ENCODE measurements around the gene RAMP1. TPM values are rescaled to one million over a fixed set of nuclear protein-coding genes. Genes with fewer than 3 reads are reported as not detected.
"Not testable (repeated sequence)": the region's sequence is repeated elsewhere in the genome, so short reads cannot be mapped to it uniquely, and the experiment has no call there.

RAMP1 gene
- total RNA-seq, 1 donor from 2014 or later = 3.9 TPM

GRCh38 chr2:237864940-237865622 lies 5.7 kb downstream of the RAMP1 start:
- no peak overlapping the region for H3K4me3 Mint-ChIP-seq
- peak overlapping the region; percentile 31 for H3K27ac Mint-ChIP-seq

DNA sequence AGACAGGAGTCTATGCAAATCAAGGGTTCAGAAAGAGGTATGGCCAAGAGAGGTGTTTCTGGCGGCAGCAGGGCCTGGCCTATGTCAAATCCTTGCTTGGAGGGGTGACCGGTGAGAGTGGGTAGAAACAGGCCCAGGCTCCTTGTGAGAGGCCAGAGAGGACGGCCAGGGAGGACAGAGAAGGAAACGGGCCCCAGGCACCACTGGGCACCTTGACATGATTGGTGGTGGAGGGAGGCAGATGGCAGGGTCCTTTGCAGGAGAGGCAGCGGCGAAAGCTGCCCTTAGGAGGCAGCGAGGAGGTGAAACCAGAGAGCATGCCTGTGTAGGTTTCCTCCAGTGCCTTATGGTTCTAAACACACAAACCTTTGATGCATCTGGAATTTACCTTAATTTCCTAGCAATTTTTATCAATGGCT lies 6.2 kb downstream of the RAMP1 start:
- ATAC-seq (ENCODE audit: low read depth) (no peak), DNase-seq (no peak)
- intact Hi-C loops (cut with micrococcal nuclease) = no loop called here
- CTCF ChIA-PET = no interaction called here
- POLR2A ChIA-PET = no interaction called here
- no peak overlapping the region for H3K4me3 Mint-ChIP-seq
- TF ChIP-seq, protein P1, sequence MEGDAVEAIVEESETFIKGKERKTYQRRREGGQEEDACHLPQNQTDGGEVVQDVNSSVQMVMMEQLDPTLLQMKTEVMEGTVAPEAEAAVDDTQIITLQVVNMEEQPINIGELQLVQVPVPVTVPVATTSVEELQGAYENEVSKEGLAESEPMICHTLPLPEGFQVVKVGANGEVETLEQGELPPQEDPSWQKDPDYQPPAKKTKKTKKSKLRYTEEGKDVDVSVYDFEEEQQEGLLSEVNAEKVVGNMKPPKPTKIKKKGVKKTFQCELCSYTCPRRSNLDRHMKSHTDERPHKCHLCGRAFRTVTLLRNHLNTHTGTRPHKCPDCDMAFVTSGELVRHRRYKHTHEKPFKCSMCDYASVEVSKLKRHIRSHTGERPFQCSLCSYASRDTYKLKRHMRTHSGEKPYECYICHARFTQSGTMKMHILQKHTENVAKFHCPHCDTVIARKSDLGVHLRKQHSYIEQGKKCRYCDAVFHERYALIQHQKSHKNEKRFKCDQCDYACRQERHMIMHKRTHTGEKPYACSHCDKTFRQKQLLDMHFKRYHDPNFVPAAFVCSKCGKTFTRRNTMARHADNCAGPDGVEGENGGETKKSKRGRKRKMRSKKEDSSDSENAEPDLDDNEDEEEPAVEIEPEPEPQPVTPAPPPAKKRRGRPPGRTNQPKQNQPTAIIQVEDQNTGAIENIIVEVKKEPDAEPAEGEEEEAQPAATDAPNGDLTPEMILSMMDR (IDR thresholded peaks at IDR 0.05) = no peak
- no peak overlapping the region for H3K27ac Mint-ChIP-seq
- H3K27me3 Mint-ChIP-seq = peaks cover 43% of the 10 kb centered on the region
- H3K9me3 Mint-ChIP-seq = no peaks in the 10 kb centered on the region
- H3K36me3 Mint-ChIP-seq (ENCODE audit: low read depth) = no peaks in the 10 kb centered on the region
- H3K4me1 Mint-ChIP-seq = peaks cover 16% of the 10 kb centered on the region

More at GRCh38 chr2:237864940-237865622, 5.7 kb downstream of the RAMP1 start:
- TF ChIP-seq, protein P1 (IDR thresholded peaks at IDR 0.05) = no peak
- DNase-seq = no peak
- H3K36me3 Mint-ChIP-seq (ENCODE audit: low read depth) = no peaks in the 10 kb centered on the region
- no peaks in the 10 kb centered on the region for H3K9me3 Mint-ChIP-seq
- ATAC-seq (ENCODE audit: low read depth) = no peak
- intact Hi-C loops (cut with micrococcal nuclease) = no loop called here
- ChIA-PET POLR2A (no interaction called here), CTCF (no interaction called here)
- peaks cover 45% of the 10 kb centered on the region for H3K27me3 Mint-ChIP-seq
- H3K4me1 Mint-ChIP-seq = peaks cover 16% of the 10 kb centered on the region

DNA sequence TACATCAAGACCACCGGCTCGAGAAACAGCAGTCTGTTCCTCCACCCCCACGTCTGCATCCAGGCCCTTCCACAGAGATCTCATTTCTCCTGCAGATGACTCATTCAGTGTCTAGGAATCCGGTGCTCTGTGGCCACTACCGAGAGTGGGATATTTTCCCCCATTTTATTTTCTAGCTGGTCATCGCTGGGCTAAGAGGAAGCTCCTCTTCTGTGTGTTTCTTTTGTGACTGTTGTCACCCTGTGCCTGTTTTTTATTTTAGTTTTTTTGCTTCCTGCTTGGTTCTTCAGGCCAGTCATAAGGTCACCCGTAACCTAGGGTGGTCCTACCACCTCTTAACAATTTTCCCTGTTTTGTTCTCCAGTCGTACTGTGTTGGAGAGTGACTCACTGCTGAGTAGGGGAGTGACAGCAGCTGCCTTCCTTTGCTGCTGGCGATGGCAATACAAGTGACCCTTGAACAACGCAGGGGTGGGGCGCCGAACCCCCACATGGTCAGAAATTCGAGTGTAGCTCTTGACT lies 6.7 kb downstream of the RAMP1 start:
- H3K36me3 Mint-ChIP-seq (ENCODE audit: low read depth) = no peaks in the 10 kb centered on the region
- no peaks in the 10 kb centered on the region for H3K9me3 Mint-ChIP-seq
- H3K27ac Mint-ChIP-seq = no peak overlapping the region
- H3K4me3 Mint-ChIP-seq = no peak overlapping the region
- peaks cover 16% of the 10 kb centered on the region for H3K4me1 Mint-ChIP-seq
- ChIA-PET POLR2A (interaction anchor here (0.6 kb wide), 1 partner anchor 394 kb away, joined by 3 read pairs; no protein-coding TSS in a partner anchor), CTCF (no interaction called here)
- TF ChIP-seq, protein P1 (IDR thresholded peaks at IDR 0.05) = no peak
- H3K27me3 Mint-ChIP-seq = peaks cover 40% of the 10 kb centered on the region
- intact Hi-C loops (cut with micrococcal nuclease) = no loop called here
- DNase-seq (no peak), ATAC-seq (ENCODE audit: low read depth) (no peak)

GRCh38 chr2:237867465-237867864 lies 8.0 kb downstream of the RAMP1 start:
- ATAC-seq (ENCODE audit: low read depth) (no peak), DNase-seq (no peak)
- no peaks in the 10 kb centered on the region for H3K9me3 Mint-ChIP-seq
- TF ChIP-seq, protein P1 (IDR thresholded peaks at IDR 0.05) = no peak
- H3K4me1 Mint-ChIP-seq = peaks cover 16% of the 10 kb centered on the region
- no peaks in the 10 kb centered on the region for H3K36me3 Mint-ChIP-seq (ENCODE audit: low read depth)
- no peak overlapping the region for H3K4me3 Mint-ChIP-seq
- H3K27me3 Mint-ChIP-seq = peaks cover 34% of the 10 kb centered on the region
- CTCF ChIA-PET = no interaction called here
- POLR2A ChIA-PET = no interaction called here
- intact Hi-C loops (cut with micrococcal nuclease) = no loop called here
- no peak overlapping the region for H3K27ac Mint-ChIP-seq

DNA sequence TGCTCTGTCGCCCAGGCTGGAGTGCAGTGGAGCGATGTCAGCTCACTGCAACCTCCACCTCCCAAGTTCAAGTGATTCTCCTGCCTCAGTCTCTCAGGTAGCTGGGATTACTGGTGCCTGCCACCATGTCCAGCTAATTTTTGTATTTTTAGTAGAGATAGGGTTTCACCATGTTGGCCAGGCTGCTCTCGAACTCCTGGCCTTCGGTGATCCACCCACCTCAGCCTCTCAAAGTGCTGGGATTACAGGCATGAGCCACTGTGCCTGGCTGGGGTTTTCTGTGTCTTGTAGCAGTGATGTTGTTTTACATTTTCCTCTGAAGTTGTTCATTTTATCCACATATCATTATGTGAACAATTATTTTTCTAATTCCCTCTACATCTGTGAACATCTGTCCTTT lies 8.7 kb downstream of the RAMP1 start:
- peaks cover 16% of the 10 kb centered on the region for H3K4me1 Mint-ChIP-seq
- CTCF ChIA-PET; H3K27ac Mint-ChIP-seq; intact Hi-C loops (cut with micrococcal nuclease); ATAC-seq (ENCODE audit: low read depth); DNase-seq; H3K9me3 Mint-ChIP-seq; H3K36me3 Mint-ChIP-seq (ENCODE audit: low read depth); H3K4me3 Mint-ChIP-seq: not testable (repeated sequence)
- H3K27me3 Mint-ChIP-seq = peaks cover 35% of the 10 kb centered on the region
- POLR2A ChIA-PET = interaction anchor here (0.7 to 1.5 kb wide), 2 partner anchors 37 to 135 kb away, joined by 4 to 6 read pairs; no protein-coding TSS in a partner anchor

All from activated B cell treated with CpG ODN at 0.5 μM for 24 hours (primary cell).